GM12873 (cell line): Measurements from ENCODE around the gene DPYSL5.

Experiments
- TF ChIP-seq, protein P1 (sequence below): IDR thresholded peaks from 2 replicates; pipeline ENCODE4 v1.5.1; 2012; ENCODE audit warnings: low read depth, mild to moderate bottlenecking, moderate library complexity, low read length, control low read depth; ENCODE audit not compliant: insufficient read depth; ENCODE audit errors: missing control alignments

Gene DPYSL5

GRCh38 chr2:26897807-26898479, 50.0 kb downstream of the DPYSL5 start:
- TF ChIP-seq, protein P1, sequence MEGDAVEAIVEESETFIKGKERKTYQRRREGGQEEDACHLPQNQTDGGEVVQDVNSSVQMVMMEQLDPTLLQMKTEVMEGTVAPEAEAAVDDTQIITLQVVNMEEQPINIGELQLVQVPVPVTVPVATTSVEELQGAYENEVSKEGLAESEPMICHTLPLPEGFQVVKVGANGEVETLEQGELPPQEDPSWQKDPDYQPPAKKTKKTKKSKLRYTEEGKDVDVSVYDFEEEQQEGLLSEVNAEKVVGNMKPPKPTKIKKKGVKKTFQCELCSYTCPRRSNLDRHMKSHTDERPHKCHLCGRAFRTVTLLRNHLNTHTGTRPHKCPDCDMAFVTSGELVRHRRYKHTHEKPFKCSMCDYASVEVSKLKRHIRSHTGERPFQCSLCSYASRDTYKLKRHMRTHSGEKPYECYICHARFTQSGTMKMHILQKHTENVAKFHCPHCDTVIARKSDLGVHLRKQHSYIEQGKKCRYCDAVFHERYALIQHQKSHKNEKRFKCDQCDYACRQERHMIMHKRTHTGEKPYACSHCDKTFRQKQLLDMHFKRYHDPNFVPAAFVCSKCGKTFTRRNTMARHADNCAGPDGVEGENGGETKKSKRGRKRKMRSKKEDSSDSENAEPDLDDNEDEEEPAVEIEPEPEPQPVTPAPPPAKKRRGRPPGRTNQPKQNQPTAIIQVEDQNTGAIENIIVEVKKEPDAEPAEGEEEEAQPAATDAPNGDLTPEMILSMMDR = no peak

- TF ChIP-seq, protein P1 = no peak
These were observed 50.6 kb downstream of the DPYSL5 start for GRCh38 chr2:26898480-26899078.

DNA sequence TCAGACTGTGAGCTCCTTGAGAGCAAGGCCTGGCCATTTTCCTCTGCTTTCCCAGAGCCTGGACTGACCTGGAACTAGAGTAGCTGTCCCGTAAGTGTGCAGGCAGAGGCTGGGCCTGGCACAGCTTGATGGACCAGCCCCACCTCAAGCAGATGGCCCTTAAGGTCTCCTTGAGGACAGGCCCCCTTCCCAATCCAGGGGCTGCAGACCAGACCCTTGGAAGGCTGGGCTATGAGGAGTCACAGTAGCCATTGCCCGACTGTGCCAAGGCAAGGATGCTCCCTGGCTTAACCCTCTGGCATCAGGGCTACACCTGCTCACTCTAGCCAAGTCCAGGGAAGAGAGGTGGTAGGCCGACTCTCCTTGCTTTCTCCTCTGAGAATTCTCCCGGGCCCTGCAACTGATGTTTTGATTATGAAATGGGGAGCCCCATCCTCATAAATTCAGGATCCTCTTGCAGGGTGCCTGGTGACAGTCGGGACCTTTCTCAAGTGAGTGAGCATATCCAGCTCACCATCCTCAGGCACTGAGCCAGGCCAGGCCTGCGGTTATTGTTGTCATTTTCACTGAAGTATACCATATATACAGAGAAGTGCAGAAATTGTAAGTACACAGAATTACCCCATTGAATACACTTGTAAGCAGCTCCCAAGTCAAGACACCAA, 51.7 kb downstream of the DPYSL5 start:
- TF ChIP-seq, protein P1 = no peak

DNA sequence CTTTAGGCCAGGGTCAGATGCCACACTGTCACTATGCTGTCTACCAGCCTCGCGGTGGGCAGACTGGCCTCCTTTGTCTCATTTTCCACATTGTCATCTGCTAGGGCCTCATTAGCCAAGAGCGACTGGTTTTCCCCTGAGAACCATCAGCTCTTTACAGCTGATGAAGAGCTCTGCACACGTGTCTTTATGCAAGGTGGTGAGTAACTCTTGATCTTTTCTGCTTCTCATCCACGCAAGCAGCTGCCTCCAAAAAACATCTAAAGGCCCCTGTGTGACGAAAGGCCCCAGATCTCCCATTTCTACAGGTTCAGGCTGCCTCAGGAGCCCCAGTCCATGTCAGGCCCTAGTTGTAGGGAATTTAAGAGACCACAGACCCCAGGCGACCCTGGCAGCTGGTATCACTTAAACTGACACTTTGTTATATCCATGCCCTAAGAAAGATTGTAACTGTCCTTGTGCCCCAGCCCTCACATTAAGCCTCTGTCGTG, 52.9 kb downstream of the DPYSL5 start:
- TF ChIP-seq, protein P1 = no peak

GRCh38 chr2:26901326-26902183, 53.6 kb downstream of the DPYSL5 start:
- TF ChIP-seq, protein P1 = no peak

GRCh38 chr2:26903676-26904075, 55.7 kb downstream of the DPYSL5 start:
- TF ChIP-seq, protein P1 = no peak
